Gastrocnemius medialis (tissue), 4 donors: Measurements from ENCODE around the gene ANO3. TPM values are rescaled to one million over a fixed set of nuclear protein-coding genes. Genes with fewer than 3 reads are reported as not detected.

ENCODE experiments used
- ATAC-seq, 2 donors: fragments of 150-250 bp; one replicate each; pipeline ENCODE4 v1.9.1; 2016
- DNase-seq, 2 donors: peaks; one replicate each; pipeline ENCODE4 v3.0.0-alpha.2; 2019
- H3K27ac ChIP-seq, 4 donors: fragments of 200-600 bp; sonication (generic); 1 replicate in 1 of 4; 2 replicates in 3 of 4; pipeline ENCODE4 v1.5.1; 2016 to 2018; ENCODE audit warnings: mild to moderate bottlenecking in 2 of 4, moderate library complexity in 1 of 4
- H3K27me3 ChIP-seq, 3 donors: fragments of 200-600 bp; sonication (generic) in 2 of 3; 1 replicate in 1 of 3; 2 replicates in 2 of 3; pipeline versions ENCODE4 v1.5.1 to v1.6.0; 2016 to 2019; ENCODE audit warnings: mild to moderate bottlenecking in 1 of 3, moderate library complexity in 1 of 3
- H3K36me3 ChIP-seq, 2 donors: fragments of 200-600 bp; sonication (generic) in 1 of 2; one replicate each; pipeline ENCODE4 v1.5.1; 2017 to 2018
- H3K4me1 ChIP-seq, 2 donors: fragments of 200-600 bp; sonication (generic) in 1 of 2; one replicate each; pipeline ENCODE4 v1.5.1; 2016 to 2017; ENCODE audit warnings: mild to moderate bottlenecking in 2 of 2
- H3K4me3 ChIP-seq, 4 donors: fragments of 200-600 bp; sonication (generic) in 3 of 4; 1 replicate in 1 of 4; 2 replicates in 3 of 4; pipeline ENCODE4 v1.5.1; 2016 to 2019; ENCODE audit warnings: mild to moderate bottlenecking in 2 of 4
- H3K9me3 ChIP-seq, 3 donors: fragments of 200-600 bp; sonication (generic) in 2 of 3; 1 replicate in 1 of 3; 2 replicates in 2 of 3; pipeline ENCODE4 v1.5.1; 2016 to 2019
- CTCF ChIP-seq, 5 experiments: fragments of 450-650 bp in 3 of 5; fragments of 200-600 bp in 2 of 5; sonication (generic) in 2 of 5; IDR thresholded peaks in 4 of 5; conservative IDR thresholded peaks in 1 of 5; 1 replicate in 4 of 5; 2 replicates in 1 of 5; pipeline ENCODE4 v1.5.1; 2016 to 2019; ENCODE audit warnings: antibody characterized with exemption in 5 of 5, mild to moderate bottlenecking in 3 of 5, moderate library complexity in 3 of 5
- POLR2A ChIP-seq, 2 donors: fragments of 450-650 bp; IDR thresholded peaks; one replicate each; pipeline ENCODE4 v1.6.1; 2017; ENCODE audit warnings: antibody characterized with exemption in 2 of 2, mild to moderate bottlenecking in 2 of 2, moderate library complexity in 2 of 2
- in situ Hi-C, 4 donors: fragments of 200-750 bp; cut with MboI; loops; one replicate each; pipeline versions ENCODE4 v1.15.0 to v1.8.0; 2017; ENCODE audit warnings: low sequenced_read_pairs in 4 of 4
- intact Hi-C: fragments of 100-400 bp; cut with DNase I; formaldehyde crosslinking; loops from one replicate; pipeline ENCODE4 v1.15.1; 2023; ENCODE audit warnings: low total_unique reads
- total RNA-seq, 4 donors: library from RNA; depleted of rRNA; stranded (reverse); fragments of >200 nt; gene quantifications; one replicate each; pipeline versions ENCODE4 v1.1.0 to v1.2.3, GENCODE V29; 2016

Gene ANO3
- total RNA-seq, 4 donors from 2014 or later: 0.05 TPM; not detected in 3

- Histone ChIP-seq H3K4me1 (no peaks in the 10 kb centered on the region), H3K27ac (no peak overlapping the region), H3K36me3 (no peaks in the 10 kb centered on the region), H3K9me3 (no peaks in the 10 kb centered on the region), H3K4me3 (no peak overlapping the region), H3K27me3 (no peaks in the 10 kb centered on the region)
- no peak for TF ChIP-seq CTCF (IDR thresholded peaks at IDR 0.05 in 4 of 5, conservative IDR thresholded peaks at IDR 0.05 in 1 of 5)
- no peak for DNase-seq
- in situ Hi-C loops (no loop called here), intact Hi-C loops (no loop called here)
- ATAC-seq: no peak
Observed at GRCh38 chr11:26703411-26704191, 371.7 kb downstream of the ANO3 start.

DNA sequence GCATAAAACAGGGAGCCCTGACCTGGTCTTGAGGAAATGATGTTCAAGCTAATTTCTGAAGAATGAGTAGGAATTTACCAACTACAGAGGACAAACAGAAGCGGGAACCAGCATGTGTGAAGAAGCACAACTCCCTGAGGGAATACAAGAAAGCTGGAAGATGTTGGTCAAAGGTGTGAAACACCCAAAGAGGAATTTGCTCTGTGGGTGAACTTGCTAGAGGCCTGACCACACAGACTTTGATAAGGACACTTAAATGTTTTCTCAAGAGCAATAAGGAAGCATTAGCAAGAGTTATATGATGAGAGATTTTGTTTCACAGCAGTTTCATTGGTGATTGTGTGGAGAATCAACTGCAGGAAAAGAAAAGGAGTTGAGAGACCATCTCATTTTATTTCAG lies 372.3 kb downstream of the ANO3 start:
- intact Hi-C loops (no loop called here), in situ Hi-C loops (no loop called here)
- Histone ChIP-seq H3K4me1 (no peaks in the 10 kb centered on the region), H3K9me3 (no peaks in the 10 kb centered on the region), H3K27me3 (no peaks in the 10 kb centered on the region), H3K27ac (no peak overlapping the region), H3K36me3 (no peaks in the 10 kb centered on the region), H3K4me3 (no peak overlapping the region)
- DNase-seq (no peak), ATAC-seq (no peak)
- no peak for TF ChIP-seq POLR2A (IDR thresholded peaks at IDR 0.05)
- no peak for TF ChIP-seq CTCF (IDR thresholded peaks at IDR 0.05 in 4 of 5, conservative IDR thresholded peaks at IDR 0.05 in 1 of 5)

GRCh38 chr11:26706181-26706580 lies 374.3 kb downstream of the ANO3 start:
- intact Hi-C loops: no loop called here
- DNase-seq: no peak

DNA sequence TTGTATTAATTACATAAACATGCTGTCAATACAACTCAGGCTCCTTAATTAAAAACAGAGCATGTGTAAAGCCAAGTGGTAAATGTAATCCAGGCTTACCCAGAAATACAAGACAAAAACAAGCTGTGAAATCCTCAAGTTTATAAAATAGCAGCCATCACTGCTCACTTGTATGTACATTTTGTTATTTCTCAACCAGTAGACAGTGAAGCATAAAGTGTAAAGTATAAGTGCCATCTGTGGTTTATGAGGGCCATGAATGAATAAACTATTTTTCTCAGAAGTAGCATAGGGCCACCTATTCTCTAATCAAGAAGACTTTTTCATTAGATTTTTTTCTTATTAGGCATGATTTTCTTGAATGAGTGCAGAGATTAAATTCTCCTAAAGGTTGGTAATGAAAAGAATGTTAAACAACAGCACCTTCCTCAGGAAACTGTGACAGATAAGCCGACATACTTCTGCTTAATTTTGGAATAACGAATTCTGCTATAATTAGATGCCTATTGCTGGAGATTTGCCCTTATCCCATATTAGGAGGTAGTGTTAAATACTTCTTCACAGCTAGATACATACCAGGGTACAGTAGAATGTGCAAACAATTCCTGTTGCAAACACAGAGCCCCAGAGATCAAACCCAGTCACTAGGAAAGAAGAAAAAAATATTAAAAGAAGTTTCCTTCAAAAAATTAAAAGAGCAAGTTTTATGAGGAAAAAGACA lies 377.0 kb downstream of the ANO3 start:
- Histone ChIP-seq H3K27me3 (no peaks in the 10 kb centered on the region), H3K27ac (no peak overlapping the region), H3K36me3 (no peaks in the 10 kb centered on the region), H3K4me1 (no peaks in the 10 kb centered on the region), H3K9me3 (no peaks in the 10 kb centered on the region), H3K4me3 (no peak overlapping the region)
- ATAC-seq (no peak), DNase-seq (no peak)
- in situ Hi-C loops (no loop called here), intact Hi-C loops (no loop called here)
- TF ChIP-seq CTCF (IDR thresholded peaks at IDR 0.05 in 4 of 5, conservative IDR thresholded peaks at IDR 0.05 in 1 of 5): no peak
- TF ChIP-seq POLR2A (IDR thresholded peaks at IDR 0.05): no peak

More at GRCh38 chr11:26706181-26706580, 374.3 kb downstream of the ANO3 start:
- H3K27me3 ChIP-seq: no peaks in the 10 kb centered on the region
- ATAC-seq: no peak
- H3K9me3 ChIP-seq: no peaks in the 10 kb centered on the region
- in situ Hi-C loops: no loop called here
- no peak overlapping the region for H3K4me3 ChIP-seq
- no peak overlapping the region for H3K27ac ChIP-seq
- no peaks in the 10 kb centered on the region for H3K36me3 ChIP-seq
- TF ChIP-seq POLR2A (IDR thresholded peaks at IDR 0.05) (no peak), CTCF (IDR thresholded peaks at IDR 0.05 in 4 of 5, conservative IDR thresholded peaks at IDR 0.05 in 1 of 5) (no peak)
- H3K4me1 ChIP-seq: no peaks in the 10 kb centered on the region
